ENCODE measurements around the gene HIP1R. TPM values are rescaled to one million over a fixed set of nuclear protein-coding genes. Genes with fewer than 3 reads are reported as not detected.
"Not testable (repeated sequence)": the region's sequence is repeated elsewhere in the genome, so short reads cannot be mapped to it uniquely, and the experiment has no call there.

The HIP1R gene
- polyA plus RNA-seq, 2 of the 4 experiments (the other 2 are of a cell fraction) = 9.0 to 10.6 TPM

GRCh38 chr12:122803937-122804336 is 31.3 kb upstream of the HIP1R start:
- no peaks in the 10 kb centered on the region for H3K9me3 ChIP-seq
- no peaks in the 10 kb centered on the region for H3K4me1 ChIP-seq
- DNase-seq (ENCODE audit: low read depth in 1 of 2, low spot score in 1 of 2) (no peak), FAIRE-seq (no peak), ATAC-seq (no peak)
- H3K4me3 ChIP-seq = no peak overlapping the region
- ChIA-PET POLR2A (no interaction called here), CTCF (interaction anchor here (1.1 to 1.7 kb wide), 5 partner anchors 10 to 191 kb away, joined by 3 to 15 read pairs (median 4); no protein-coding TSS in a partner anchor)
- 76% methylated on average over 7 of the region's 7 CpGs for WGBS (ENCODE audit: missing lambda C conversion rate)
- no peak for TF ChIP-seq KDM5A (IDR thresholded peaks at IDR 0.05)
- TF ChIP-seq ZNF302 (CRISPR knock-in tag; IDR thresholded peaks at IDR 0.05) = no peak
- TF ChIP-seq MAZ (IDR thresholded peaks at IDR 0.05; ENCODE audit: borderline replicate concordance, low read depth, low read length) = no peak
- no peak overlapping the region for H3K27ac ChIP-seq
- no peak overlapping the region for H3K4me2 ChIP-seq

- CTCF ChIA-PET = interaction anchor here (0.7 to 2.1 kb wide), 3 partner anchors 11 to 148 kb away, joined by 3 to 23 read pairs (median 5); no protein-coding TSS in a partner anchor
- FAIRE-seq = not testable (repeated sequence)
- POLR2A ChIA-PET = interaction anchor here (0.6 kb wide), 2 partner anchors 465 to 539 kb away, joined by 3 to 4 read pairs; partner anchors contain the start of gene VPS33A
These were observed 30.3 kb upstream of the HIP1R start for GRCh38 chr12:122804957-122805356.

DNA sequence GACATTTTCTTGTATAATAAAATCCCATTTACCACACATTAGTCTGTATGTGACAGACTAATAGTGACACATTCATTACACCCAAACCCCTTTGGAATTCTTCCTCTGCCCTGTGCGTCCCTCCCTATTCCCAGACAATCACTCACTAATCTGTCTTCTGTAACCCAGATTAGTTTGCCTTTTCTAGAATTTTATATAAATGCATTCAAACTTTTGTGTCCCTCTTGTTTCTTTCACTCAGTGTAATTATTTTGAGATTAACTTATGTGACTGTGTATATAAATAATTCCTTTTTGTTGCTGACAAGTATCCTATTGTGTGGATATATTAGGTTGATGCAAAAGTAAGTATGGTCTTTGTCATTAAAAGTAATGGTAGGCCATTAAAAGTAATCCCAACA is 27.6 kb upstream of the HIP1R start:
- Histone ChIP-seq H3K4me1 (no peaks in the 10 kb centered on the region), H3K27ac (no peak overlapping the region), H3K9me3 (no peaks in the 10 kb centered on the region), H3K4me2 (no peak overlapping the region), H3K4me3 (no peak overlapping the region)
- ATAC-seq (no peak; a peak in 1 of 6 replicates), FAIRE-seq (no peak), DNase-seq (ENCODE audit: low read depth in 1 of 2, low spot score in 1 of 2) (no peak)
- CTCF ChIA-PET = interaction anchor here (0.6 to 2.0 kb wide), 2 partner anchors 14 to 482 kb away, joined by 3 to 15 read pairs; no protein-coding TSS in a partner anchor
- 96% methylated on average over 1 of the region's 1 CpG for WGBS (ENCODE audit: missing lambda C conversion rate)
- POLR2A ChIA-PET = no interaction called here
- TF ChIP-seq SREBF2 (IDR thresholded peaks at IDR 0.05) (no peak), RFX5 (IDR thresholded peaks at IDR 0.05) (no peak), EHMT2 (IDR thresholded peaks at IDR 0.05; ENCODE audit: low read depth) (no peak), TP53 (CRISPR knock-in tag; IDR thresholded peaks at IDR 0.05) (no peak), E2F6 (IDR thresholded peaks at IDR 0.05; ENCODE audit: borderline replicate concordance, low read depth) (no peak), EP300 (IDR thresholded peaks at IDR 0.05) (no peak), ESRRA (IDR thresholded peaks at IDR 0.05; ENCODE audit: borderline replicate concordance, low read length) (no peak), POLR2A (IDR thresholded peaks at IDR 0.05; ENCODE audit: low read length) (no peak), BHLHE40 (IDR thresholded peaks at IDR 0.05; ENCODE audit: low read depth, low read length) (no peak), RNF2 (IDR thresholded peaks at IDR 0.05; ENCODE audit: borderline replicate concordance, low read depth) (no peak), MAFK (IDR thresholded peaks at IDR 0.05; ENCODE audit: partially characterized antibody) (no peak), RAD21 (conservative IDR thresholded peaks at IDR 0.05 in 1 of 2, IDR thresholded peaks at IDR 0.05 in 1 of 2) (no peak), RCOR1 (IDR thresholded peaks at IDR 0.05; ENCODE audit: low read depth, low read length) (no peak), GATA3 (IDR thresholded peaks at IDR 0.05; ENCODE audit: borderline replicate concordance) (no peak), NPAS2 (CRISPR knock-in tag; IDR thresholded peaks at IDR 0.05; ENCODE audit: borderline replicate concordance) (no peak), CHD4 (IDR thresholded peaks at IDR 0.05; ENCODE audit: borderline replicate concordance) (no peak), HOXA7 (CRISPR knock-in tag; IDR thresholded peaks at IDR 0.05) (no peak)

More at GRCh38 chr12:122804957-122805356, 30.3 kb upstream of the HIP1R start:
- not testable (repeated sequence) for DNase-seq (ENCODE audit: low read depth in 1 of 2, low spot score in 1 of 2); H3K27ac ChIP-seq; H3K9me3 ChIP-seq; H3K4me1 ChIP-seq; H3K4me2 ChIP-seq; ATAC-seq; H3K4me3 ChIP-seq
- WGBS (ENCODE audit: missing lambda C conversion rate) = 86% methylated on average over 9 of the region's 9 CpGs

DNA sequence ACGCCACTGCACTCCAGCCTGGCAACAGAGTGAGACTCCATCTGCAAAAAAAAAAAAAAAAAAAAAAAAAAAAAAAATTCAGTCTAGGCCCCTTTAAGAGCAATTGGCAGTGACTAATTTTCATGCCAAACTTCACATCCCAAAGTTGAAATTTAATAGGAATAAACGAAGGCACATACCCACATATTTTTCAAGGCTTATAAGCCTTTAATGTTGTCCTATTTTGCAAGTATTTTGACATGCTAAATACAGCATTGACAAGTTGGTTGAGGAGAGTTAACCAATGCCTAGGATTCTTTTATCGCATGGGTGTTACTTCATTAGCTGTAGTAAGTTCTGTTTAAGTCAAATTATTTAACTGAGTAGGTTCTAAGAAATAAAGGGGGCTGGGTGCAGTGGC is 23.5 kb upstream of the HIP1R start:
- Histone ChIP-seq H3K27ac (no peak overlapping the region), H3K4me2 (no peak overlapping the region), H3K4me1 (no peaks in the 10 kb centered on the region), H3K4me3 (no peak overlapping the region), H3K9me3 (no peaks in the 10 kb centered on the region)
- DNase-seq (ENCODE audit: low read depth in 1 of 2, low spot score in 1 of 2) (no peak), FAIRE-seq (no peak), ATAC-seq (no peak)
- WGBS (ENCODE audit: missing lambda C conversion rate) = 35% methylated on average over 3 of the region's 3 CpGs
- POLR2A ChIA-PET = no interaction called here
- CTCF ChIA-PET = interaction anchor here (5.5 kb wide), 1 partner anchor 19 kb away, joined by 33 read pairs; no protein-coding TSS in a partner anchor
- no peak for TF ChIP-seq EHMT2 (IDR thresholded peaks at IDR 0.05; ENCODE audit: low read depth)
- TF ChIP-seq ZNF302 (CRISPR knock-in tag; IDR thresholded peaks at IDR 0.05) = no peak
- no peak for TF ChIP-seq JUNB (IDR thresholded peaks at IDR 0.05)
- no peak for TF ChIP-seq CTCF (IDR thresholded peaks at IDR 0.05)
- TF ChIP-seq CHD2 (IDR thresholded peaks at IDR 0.05; ENCODE audit: low read length, partially characterized antibody) = no peak
- TF ChIP-seq TFCP2L1 (CRISPR knock-in tag; IDR thresholded peaks at IDR 0.05) = no peak
- no peak for TF ChIP-seq RNF2 (IDR thresholded peaks at IDR 0.05; ENCODE audit: borderline replicate concordance, low read depth)
- no peak for TF ChIP-seq CBX8 (IDR thresholded peaks at IDR 0.05)
- TF ChIP-seq, protein P1, sequence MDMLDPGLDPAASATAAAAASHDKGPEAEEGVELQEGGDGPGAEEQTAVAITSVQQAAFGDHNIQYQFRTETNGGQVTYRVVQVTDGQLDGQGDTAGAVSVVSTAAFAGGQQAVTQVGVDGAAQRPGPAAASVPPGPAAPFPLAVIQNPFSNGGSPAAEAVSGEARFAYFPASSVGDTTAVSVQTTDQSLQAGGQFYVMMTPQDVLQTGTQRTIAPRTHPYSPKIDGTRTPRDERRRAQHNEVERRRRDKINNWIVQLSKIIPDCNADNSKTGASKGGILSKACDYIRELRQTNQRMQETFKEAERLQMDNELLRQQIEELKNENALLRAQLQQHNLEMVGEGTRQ (IDR thresholded peaks at IDR 0.05) = no peak
- TF ChIP-seq RARB (CRISPR knock-in tag; IDR thresholded peaks at IDR 0.05) = no peak
- no peak for TF ChIP-seq HDAC2 (IDR thresholded peaks at IDR 0.05)
- TF ChIP-seq NR3C1 (IDR thresholded peaks at IDR 0.05) = no peak
- TF ChIP-seq JUN (IDR thresholded peaks at IDR 0.05) = no peak
- TF ChIP-seq FOSB (CRISPR knock-in tag; IDR thresholded peaks at IDR 0.05) = no peak
- no peak for TF ChIP-seq KDM1A (IDR thresholded peaks at IDR 0.05; ENCODE audit: low read depth)
- no peak for TF ChIP-seq RCOR1 (IDR thresholded peaks at IDR 0.05; ENCODE audit: low read depth, low read length)

Measured in A549 (cell line).